Calu3 (cell line): ENCODE results near the gene FHIT. TPM values are rescaled to one million over a fixed set of nuclear protein-coding genes. Genes with fewer than 3 reads are reported as not detected.

Source experiments
- BruUV-seq: library from RNA; stranded (reverse); fragments of 400-500 nt; replicated peaks from 2 replicates; lab custom pipeline; 2021; lab: Mats Ljungman, UMichigan
- CTCF ChIA-PET: fragments of 300-600 bp; sonication (Branson Sonifier 250); formaldehyde crosslinking; loops from one replicate; lab custom pipeline; 2022; ENCODE audit warnings: antibody characterized with exemption; lab: Charles Lee
- DNase-seq: peaks from one replicate; pipeline ENCODE4 v3.0.0; 2022
- H3K27ac Mint-ChIP-seq: one replicate; pipeline ENCODE4 v1.8.0; 2022; ENCODE audit warnings: mixed read lengths; ENCODE audit not compliant: unreplicated experiment
- H3K27me3 Mint-ChIP-seq: one replicate; pipeline ENCODE4 v1.8.0; 2022; ENCODE audit warnings: mixed read lengths; ENCODE audit not compliant: unreplicated experiment
- H3K36me3 Mint-ChIP-seq: one replicate; pipeline ENCODE4 v1.8.0; 2022; ENCODE audit warnings: mild to moderate bottlenecking, moderate library complexity, mixed read lengths; ENCODE audit not compliant: insufficient read depth, unreplicated experiment
- H3K4me1 Mint-ChIP-seq: one replicate; pipeline ENCODE4 v1.8.0; 2022; ENCODE audit warnings: mild to moderate bottlenecking, low read depth, mixed read lengths; ENCODE audit not compliant: unreplicated experiment
- H3K4me3 Mint-ChIP-seq: one replicate; pipeline ENCODE4 v1.8.0; 2022; ENCODE audit warnings: mild to moderate bottlenecking, low read depth, moderate library complexity, mixed read lengths; ENCODE audit not compliant: unreplicated experiment
- H3K9me3 Mint-ChIP-seq: one replicate; pipeline ENCODE4 v1.8.0; 2022; ENCODE audit warnings: low read depth, mixed read lengths; ENCODE audit not compliant: unreplicated experiment
- intact Hi-C: fragments of 100-400 bp; cut with micrococcal nuclease; formaldehyde crosslinking; loops from one replicate; pipeline ENCODE4 v1.10.0; 2022; ENCODE audit not compliant: unreplicated experiment
- total RNA-seq: library from RNA; stranded (reverse); gene quantifications from 2 replicates; pipeline ENCODE4 v1.2.3, GENCODE V29; 2022
- TF ChIP-seq, protein P1 (sequence below): fragments of 200-600 bp; IDR thresholded peaks from one replicate; pipeline ENCODE4 v1.8.0; 2022; ENCODE audit warnings: antibody characterized with exemption; ENCODE audit not compliant: unreplicated experiment

Gene FHIT
- total RNA-seq, 1 experiment from 2014 or later, result 6.2 TPM

DNA sequence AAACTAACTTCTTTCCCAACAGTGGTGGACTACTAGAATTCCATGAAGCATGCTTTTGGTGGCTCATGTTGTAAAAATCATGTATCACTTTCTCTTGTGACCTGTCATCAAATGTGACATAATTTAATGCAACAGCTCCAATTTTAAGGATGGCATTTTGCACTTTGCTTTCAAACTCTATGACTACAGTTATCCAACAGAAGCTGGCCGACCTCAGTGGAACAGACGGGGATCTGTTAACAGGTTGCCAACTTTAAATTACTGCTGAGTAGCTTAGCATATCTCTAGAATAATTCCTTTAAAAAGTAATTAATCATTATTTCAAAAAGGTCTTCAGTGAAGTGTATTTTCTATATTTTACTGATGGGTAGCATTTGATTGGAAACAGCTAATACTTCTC, 907.4 kb downstream of the FHIT start:
- BruUV-seq, result no TSS peak
- intact Hi-C loops, result no loop called here
- TF ChIP-seq, protein P1, sequence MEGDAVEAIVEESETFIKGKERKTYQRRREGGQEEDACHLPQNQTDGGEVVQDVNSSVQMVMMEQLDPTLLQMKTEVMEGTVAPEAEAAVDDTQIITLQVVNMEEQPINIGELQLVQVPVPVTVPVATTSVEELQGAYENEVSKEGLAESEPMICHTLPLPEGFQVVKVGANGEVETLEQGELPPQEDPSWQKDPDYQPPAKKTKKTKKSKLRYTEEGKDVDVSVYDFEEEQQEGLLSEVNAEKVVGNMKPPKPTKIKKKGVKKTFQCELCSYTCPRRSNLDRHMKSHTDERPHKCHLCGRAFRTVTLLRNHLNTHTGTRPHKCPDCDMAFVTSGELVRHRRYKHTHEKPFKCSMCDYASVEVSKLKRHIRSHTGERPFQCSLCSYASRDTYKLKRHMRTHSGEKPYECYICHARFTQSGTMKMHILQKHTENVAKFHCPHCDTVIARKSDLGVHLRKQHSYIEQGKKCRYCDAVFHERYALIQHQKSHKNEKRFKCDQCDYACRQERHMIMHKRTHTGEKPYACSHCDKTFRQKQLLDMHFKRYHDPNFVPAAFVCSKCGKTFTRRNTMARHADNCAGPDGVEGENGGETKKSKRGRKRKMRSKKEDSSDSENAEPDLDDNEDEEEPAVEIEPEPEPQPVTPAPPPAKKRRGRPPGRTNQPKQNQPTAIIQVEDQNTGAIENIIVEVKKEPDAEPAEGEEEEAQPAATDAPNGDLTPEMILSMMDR, result no peak
- DNase-seq, result no peak
- Mint-ChIP-seq H3K4me3 (no peak overlapping the region), H3K4me1 (no peaks in the 10 kb centered on the region), H3K36me3 (no peaks in the 10 kb centered on the region), H3K27ac (no peak overlapping the region), H3K27me3 (no peaks in the 10 kb centered on the region), H3K9me3 (peaks cover 4% of the 10 kb centered on the region)
- CTCF ChIA-PET, result no interaction called here

DNA sequence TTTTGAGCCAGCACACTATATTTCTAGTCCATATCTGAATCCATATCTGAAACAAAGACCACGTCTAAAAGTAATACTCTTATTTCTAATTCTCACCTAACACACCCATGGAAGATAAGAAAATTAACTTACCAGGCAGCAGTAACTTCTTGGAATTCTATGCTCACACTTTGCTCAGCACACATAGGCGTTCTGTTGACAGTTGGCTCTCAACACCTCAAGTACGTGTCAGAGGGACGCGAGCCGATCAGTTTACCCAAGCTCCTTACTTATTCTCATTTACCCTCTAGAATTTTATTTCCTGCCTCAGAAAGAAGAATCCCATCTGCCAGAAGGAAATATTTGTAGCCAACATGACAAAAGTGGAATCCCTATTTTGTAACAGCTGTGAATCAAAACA, 911.9 kb downstream of the FHIT start:
- no peak for DNase-seq
- CTCF ChIA-PET, result no interaction called here
- Mint-ChIP-seq H3K4me3 (no peak overlapping the region), H3K27me3 (no peaks in the 10 kb centered on the region), H3K4me1 (no peaks in the 10 kb centered on the region), H3K9me3 (peaks cover 4% of the 10 kb centered on the region), H3K36me3 (no peaks in the 10 kb centered on the region), H3K27ac (no peak overlapping the region)
- no TSS peak for BruUV-seq
- intact Hi-C loops, result no loop called here
- TF ChIP-seq, protein P1, result no peak

DNA sequence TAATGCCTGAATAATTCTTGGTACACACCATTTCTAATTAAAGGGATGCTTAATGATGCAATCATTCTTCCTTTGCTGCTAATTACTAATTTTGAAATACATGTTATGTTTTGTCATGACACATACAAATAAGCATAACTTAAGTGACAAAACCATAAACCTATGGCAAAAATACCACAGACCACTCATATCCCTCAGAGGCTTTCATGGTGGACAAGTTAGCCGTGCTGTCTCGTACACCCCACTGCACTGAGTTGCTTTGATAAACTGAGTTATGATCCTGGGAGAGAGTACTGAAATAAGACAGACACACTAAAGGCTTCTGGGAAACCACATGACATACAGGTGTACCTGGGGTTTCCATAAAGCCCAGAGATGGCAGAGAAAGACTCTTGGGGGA, 913.8 kb downstream of the FHIT start:
- CTCF ChIA-PET, result interaction anchor here (0.6 kb wide), 1 partner anchor 794 kb away, joined by 3 read pairs; no protein-coding TSS in a partner anchor
- Mint-ChIP-seq H3K36me3 (no peaks in the 10 kb centered on the region), H3K4me3 (no peak overlapping the region), H3K4me1 (no peaks in the 10 kb centered on the region), H3K9me3 (peaks cover 4% of the 10 kb centered on the region), H3K27ac (no peak overlapping the region), H3K27me3 (no peaks in the 10 kb centered on the region)
- no TSS peak for BruUV-seq
- TF ChIP-seq, protein P1, result no peak
- DNase-seq, result no peak
- intact Hi-C loops, result no loop called here

DNA sequence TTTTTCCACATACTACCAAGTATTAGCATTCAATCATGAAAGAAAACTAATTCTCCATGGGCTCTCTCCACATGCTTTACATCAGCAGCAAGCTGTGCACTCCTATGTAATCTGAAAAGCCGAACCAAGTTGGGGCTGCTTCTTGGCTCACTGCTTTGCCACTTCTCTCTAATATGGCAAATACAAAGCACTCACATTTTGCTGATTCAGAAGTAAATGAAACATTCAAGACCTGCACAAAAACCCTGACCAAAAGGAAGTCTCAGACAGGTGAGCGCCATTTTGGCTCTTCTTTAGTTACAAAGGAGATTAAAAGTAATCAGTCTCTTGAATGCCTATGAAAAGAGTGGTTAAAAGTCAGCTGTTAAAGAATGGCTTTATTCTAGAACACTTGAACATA, 915.2 kb downstream of the FHIT start:
- TF ChIP-seq, protein P1, result no peak
- peaks cover 4% of the 10 kb centered on the region for H3K9me3 Mint-ChIP-seq
- H3K4me3 Mint-ChIP-seq, result no peak overlapping the region
- DNase-seq, result no peak
- no TSS peak for BruUV-seq
- H3K27me3 Mint-ChIP-seq, result no peaks in the 10 kb centered on the region
- no peaks in the 10 kb centered on the region for H3K4me1 Mint-ChIP-seq
- no peaks in the 10 kb centered on the region for H3K36me3 Mint-ChIP-seq
- intact Hi-C loops, result no loop called here
- no peak overlapping the region for H3K27ac Mint-ChIP-seq
- CTCF ChIA-PET, result no interaction called here
